ENCODE data around the gene TNPO1. TPM values are rescaled to one million over a fixed set of nuclear protein-coding genes. Genes with fewer than 3 reads are reported as not detected.
A peak's percentile ranks its signal among the peaks of the same experiment; 100 is the strongest.
"Not testable (repeated sequence)": the region's sequence is repeated elsewhere in the genome, so short reads cannot be mapped to it uniquely, and the experiment has no call there.

TNPO1 gene
- total and polyA plus RNA-seq, 4 donors, result 49.9 to 181 (median 124) TPM

- H3K27ac ChIP-seq (ENCODE audit: low read depth, low read length), result no peak overlapping the region
- H3K27me3 ChIP-seq (ENCODE audit: control insufficient read depth, insufficient read depth, low read length), result no peaks in the 10 kb centered on the region
- H3K4me3 ChIP-seq (ENCODE audit: low read depth, low read length), result no peak overlapping the region
- H3K36me3 ChIP-seq (ENCODE audit: control insufficient read depth, insufficient read depth, low read length), result peaks cover 19% of the 10 kb centered on the region
- no peaks in the 10 kb centered on the region for H3K9me3 ChIP-seq (ENCODE audit: control insufficient read depth, insufficient read depth, low read length)
- peak in 1 of 6 donors; percentile 68 for DNase-seq (ENCODE audit: low read depth in 4 of 6, low spot score in 6 of 6)
- H3K4me1 ChIP-seq (ENCODE audit: control insufficient read depth, insufficient read depth, low read length), result no peaks in the 10 kb centered on the region
Measured at GRCh38 chr5:72906806-72907205, 90.3 kb downstream of the TNPO1 start.

GRCh38 chr5:72908664-72909063 lies 92.2 kb downstream of the TNPO1 start:
- DNase-seq (ENCODE audit: low read depth in 4 of 6, low spot score in 6 of 6), result no peak
- Histone ChIP-seq H3K27me3 (ENCODE audit: control insufficient read depth, insufficient read depth, low read length) (no peaks in the 10 kb centered on the region), H3K4me3 (ENCODE audit: low read depth, low read length) (no peak overlapping the region), H3K36me3 (ENCODE audit: control insufficient read depth, insufficient read depth, low read length) (peaks cover 17% of the 10 kb centered on the region), H3K27ac (ENCODE audit: low read depth, low read length) (no peak overlapping the region), H3K9me3 (ENCODE audit: control insufficient read depth, insufficient read depth, low read length) (no peaks in the 10 kb centered on the region), H3K4me1 (ENCODE audit: control insufficient read depth, insufficient read depth, low read length) (no peaks in the 10 kb centered on the region)
- WGBS (ENCODE audit: insufficient coverage), result no CpG with 5 or more reads among the region's 6 CpGs

- no peak overlapping the region for H3K4me3 ChIP-seq (ENCODE audit: low read depth, low read length)
- no peaks in the 10 kb centered on the region for H3K27me3 ChIP-seq (ENCODE audit: control insufficient read depth, insufficient read depth, low read length)
- no peak for DNase-seq (ENCODE audit: low read depth in 4 of 6, low spot score in 6 of 6)
- H3K4me1 ChIP-seq (ENCODE audit: control insufficient read depth, insufficient read depth, low read length), result no peaks in the 10 kb centered on the region
- 91% methylated on average over 1 of the region's 1 CpG for WGBS (ENCODE audit: insufficient coverage)
- no peak overlapping the region for H3K27ac ChIP-seq (ENCODE audit: low read depth, low read length)
- H3K9me3 ChIP-seq (ENCODE audit: control insufficient read depth, insufficient read depth, low read length), result no peaks in the 10 kb centered on the region
- no peaks in the 10 kb centered on the region for H3K36me3 ChIP-seq (ENCODE audit: control insufficient read depth, insufficient read depth, low read length)
Measured at GRCh38 chr5:72917371-72917776, 100.9 kb downstream of the TNPO1 start.

GRCh38 chr5:72920690-72921502 lies 104.4 kb downstream of the TNPO1 start:
- no peak overlapping the region for H3K27ac ChIP-seq (ENCODE audit: low read depth, low read length)
- H3K27me3 ChIP-seq (ENCODE audit: control insufficient read depth, insufficient read depth, low read length), result no peaks in the 10 kb centered on the region
- DNase-seq (ENCODE audit: low read depth in 4 of 6, low spot score in 6 of 6), result peak in 2 of 6 donors; percentile 32 to 52
- 40% methylated on average over 1 of the region's 4 CpGs for WGBS (ENCODE audit: insufficient coverage)
- H3K36me3 ChIP-seq (ENCODE audit: control insufficient read depth, insufficient read depth, low read length), result peaks cover 4% of the 10 kb centered on the region
- no peak overlapping the region for H3K4me3 ChIP-seq (ENCODE audit: low read depth, low read length)
- no peaks in the 10 kb centered on the region for H3K4me1 ChIP-seq (ENCODE audit: control insufficient read depth, insufficient read depth, low read length)
- no peaks in the 10 kb centered on the region for H3K9me3 ChIP-seq (ENCODE audit: control insufficient read depth, insufficient read depth, low read length)

- Histone ChIP-seq H3K27ac (ENCODE audit: low read depth, low read length) (no peak overlapping the region), H3K4me1 (ENCODE audit: control insufficient read depth, insufficient read depth, low read length) (no peaks in the 10 kb centered on the region), H3K36me3 (ENCODE audit: control insufficient read depth, insufficient read depth, low read length) (peaks cover 4% of the 10 kb centered on the region), H3K9me3 (ENCODE audit: control insufficient read depth, insufficient read depth, low read length) (no peaks in the 10 kb centered on the region), H3K27me3 (ENCODE audit: control insufficient read depth, insufficient read depth, low read length) (no peaks in the 10 kb centered on the region), H3K4me3 (ENCODE audit: low read depth, low read length) (no peak overlapping the region)
- WGBS (ENCODE audit: insufficient coverage), result no CpG with 5 or more reads among the region's 2 CpGs
- DNase-seq (ENCODE audit: low read depth in 4 of 6, low spot score in 6 of 6), result no peak
Measured at GRCh38 chr5:72921886-72922285, 105.4 kb downstream of the TNPO1 start.

- Histone ChIP-seq H3K4me3 (ENCODE audit: low read depth, low read length) (no peak overlapping the region), H3K27ac (ENCODE audit: low read depth, low read length) (no peak overlapping the region), H3K36me3 (ENCODE audit: control insufficient read depth, insufficient read depth, low read length) (peaks cover 4% of the 10 kb centered on the region), H3K9me3 (ENCODE audit: control insufficient read depth, insufficient read depth, low read length) (no peaks in the 10 kb centered on the region), H3K4me1 (ENCODE audit: control insufficient read depth, insufficient read depth, low read length) (no peaks in the 10 kb centered on the region), H3K27me3 (ENCODE audit: control insufficient read depth, insufficient read depth, low read length) (no peaks in the 10 kb centered on the region)
- DNase-seq (ENCODE audit: low read depth in 4 of 6, low spot score in 6 of 6), result no peak
- WGBS (ENCODE audit: insufficient coverage), result no CpG with 5 or more reads among the region's 1 CpG
Measured at GRCh38 chr5:72922422-72922821, 106.0 kb downstream of the TNPO1 start.

- WGBS (ENCODE audit: insufficient coverage), result 97% methylated on average over 27 of the region's 33 CpGs
- no peak for DNase-seq (ENCODE audit: low read depth in 4 of 6, low spot score in 6 of 6)
- Histone ChIP-seq H3K36me3 (ENCODE audit: control insufficient read depth, insufficient read depth, low read length) (peaks cover 4% of the 10 kb centered on the region), H3K4me3 (ENCODE audit: low read depth, low read length) (no peak overlapping the region), H3K4me1 (ENCODE audit: control insufficient read depth, insufficient read depth, low read length) (no peaks in the 10 kb centered on the region), H3K27me3 (ENCODE audit: control insufficient read depth, insufficient read depth, low read length) (no peaks in the 10 kb centered on the region), H3K27ac (ENCODE audit: low read depth, low read length) (no peak overlapping the region), H3K9me3 (ENCODE audit: control insufficient read depth, insufficient read depth, low read length) (no peaks in the 10 kb centered on the region)
Measured at GRCh38 chr5:72925336-72926010, 109.0 kb downstream of the TNPO1 start.

GRCh38 chr5:72932686-72933085 lies 116.2 kb downstream of the TNPO1 start:
- not testable (repeated sequence) for H3K36me3 ChIP-seq (ENCODE audit: control insufficient read depth, insufficient read depth, low read length); H3K4me1 ChIP-seq (ENCODE audit: control insufficient read depth, insufficient read depth, low read length); H3K27ac ChIP-seq (ENCODE audit: low read depth, low read length); H3K9me3 ChIP-seq (ENCODE audit: control insufficient read depth, insufficient read depth, low read length); H3K4me3 ChIP-seq (ENCODE audit: low read depth, low read length); DNase-seq (ENCODE audit: low read depth in 4 of 6, low spot score in 6 of 6); H3K27me3 ChIP-seq (ENCODE audit: control insufficient read depth, insufficient read depth, low read length)
- 100% methylated on average over 2 of the region's 2 CpGs for WGBS (ENCODE audit: insufficient coverage)

- H3K27ac ChIP-seq (ENCODE audit: low read depth, low read length); H3K9me3 ChIP-seq (ENCODE audit: control insufficient read depth, insufficient read depth, low read length); DNase-seq (ENCODE audit: low read depth in 4 of 6, low spot score in 6 of 6); H3K27me3 ChIP-seq (ENCODE audit: control insufficient read depth, insufficient read depth, low read length); H3K4me3 ChIP-seq (ENCODE audit: low read depth, low read length); H3K4me1 ChIP-seq (ENCODE audit: control insufficient read depth, insufficient read depth, low read length); H3K36me3 ChIP-seq (ENCODE audit: control insufficient read depth, insufficient read depth, low read length): not testable (repeated sequence)
- WGBS (ENCODE audit: insufficient coverage), result 95% methylated on average over 26 of the region's 32 CpGs
Measured at GRCh38 chr5:72934953-72935725, 118.7 kb downstream of the TNPO1 start.

All from spinal cord (tissue), 10 donors.